Measurements from ENCODE around the gene ZNF619.

ZNF619 gene

DNA sequence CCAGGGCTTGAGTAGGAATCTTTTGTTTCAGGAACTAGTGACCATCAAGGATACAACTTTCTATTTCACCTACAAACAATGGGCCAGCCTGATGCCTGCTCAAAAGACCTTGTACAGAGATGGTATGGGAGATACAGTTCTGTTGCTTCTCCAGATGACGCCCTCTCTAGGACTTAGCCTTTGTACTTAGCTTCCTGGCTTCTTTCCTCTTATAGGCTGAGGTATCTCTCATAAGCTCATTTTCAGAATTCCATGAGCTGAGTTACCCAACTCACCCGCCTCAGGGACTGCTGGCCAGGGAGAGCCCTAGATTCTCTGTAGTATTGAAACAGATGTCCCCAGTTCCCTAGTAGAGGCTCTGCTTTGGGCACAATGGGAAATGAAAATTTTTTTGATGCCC, 20.4 kb downstream of the ZNF619 start:
- H2BK12ac ChIP-seq (ENCODE audit: low read length in 2 of 2) = no peak overlapping the region
- no peaks in the 10 kb centered on the region for H3K79me1 ChIP-seq (replicated peaks; ENCODE audit: low read length, poor library complexity, severe bottlenecking)
- no peak overlapping the region for H3K4me2 ChIP-seq (ENCODE audit: low read length, poor library complexity, severe bottlenecking)
- no peak for DNase-seq
- no peak overlapping the region for H3K14ac ChIP-seq (ENCODE audit: low read length in 2 of 2)
- H2BK120ac ChIP-seq (ENCODE audit: low read depth, low read length) = no peak overlapping the region
- WGBS = 78% methylated on average over 2 of the region's 2 CpGs
- H3K23ac ChIP-seq (ENCODE audit: low read length in 2 of 2) = no peak overlapping the region
- H4K91ac ChIP-seq (ENCODE audit: low read length) = no peak overlapping the region
- H3K27me3 ChIP-seq (ENCODE audit: control insufficient read depth in 1 of 2, insufficient read depth in 1 of 2, low read length in 2 of 2) = no peaks in the 10 kb centered on the region
- no peak overlapping the region for H2BK15ac ChIP-seq (ENCODE audit: low read depth, poor library complexity, severe bottlenecking)
- no peak overlapping the region for H2AFZ ChIP-seq (ENCODE audit: low read depth, low read length)
- no peak overlapping the region for H2AK5ac ChIP-seq (ENCODE audit: low read length, severe bottlenecking)
- H2BK5ac ChIP-seq (ENCODE audit: low read depth, low read length, poor library complexity, severe bottlenecking) = no peak overlapping the region
- H3K4ac ChIP-seq (ENCODE audit: low read depth in 1 of 2, low read length in 2 of 2) = no peak overlapping the region
- H3K9ac ChIP-seq (ENCODE audit: low read length) = no peak overlapping the region
- H4K8ac ChIP-seq (ENCODE audit: low read length) = no peak overlapping the region
- H3K4me3 ChIP-seq (ENCODE audit: insufficient read depth in 1 of 2, low read depth in 1 of 2, low read length in 2 of 2) = no peak overlapping the region
- no peak overlapping the region for H3K27ac ChIP-seq (ENCODE audit: low read length, poor library complexity, severe bottlenecking)
- no peak overlapping the region for H3K18ac ChIP-seq (ENCODE audit: low read depth in 1 of 2, low read length in 2 of 2)
- H3K9me3 ChIP-seq (ENCODE audit: control insufficient read depth, low read length) = no peaks in the 10 kb centered on the region
- H3K36me3 ChIP-seq (ENCODE audit: control insufficient read depth in 1 of 2, insufficient read depth in 2 of 2, low read depth in 1 of 2, low read length in 2 of 2) = no peaks in the 10 kb centered on the region
- no peaks in the 10 kb centered on the region for H3K4me1 ChIP-seq (ENCODE audit: control insufficient read depth, insufficient read depth, low read depth, low read length)

- H2BK5ac ChIP-seq (ENCODE audit: low read depth, low read length, poor library complexity, severe bottlenecking) = no peak overlapping the region
- no peaks in the 10 kb centered on the region for H3K9me3 ChIP-seq (ENCODE audit: control insufficient read depth, low read length)
- H3K9ac ChIP-seq (ENCODE audit: low read length) = no peak overlapping the region
- no peak overlapping the region for H2AK5ac ChIP-seq (ENCODE audit: low read length, severe bottlenecking)
- H3K79me1 ChIP-seq (replicated peaks; ENCODE audit: low read length, poor library complexity, severe bottlenecking) = no peaks in the 10 kb centered on the region
- H2BK15ac ChIP-seq (ENCODE audit: low read depth, poor library complexity, severe bottlenecking) = no peak overlapping the region
- H3K4ac ChIP-seq (ENCODE audit: low read depth in 1 of 2, low read length in 2 of 2) = no peak overlapping the region
- H3K4me1 ChIP-seq (ENCODE audit: control insufficient read depth, insufficient read depth, low read depth, low read length) = peaks cover 2% of the 10 kb centered on the region
- no CpG with 5 or more reads among the region's 1 CpG for WGBS
- no peak overlapping the region for H2BK120ac ChIP-seq (ENCODE audit: low read depth, low read length)
- H3K27ac ChIP-seq (ENCODE audit: low read length, poor library complexity, severe bottlenecking) = no peak overlapping the region
- no peaks in the 10 kb centered on the region for H3K36me3 ChIP-seq (ENCODE audit: control insufficient read depth in 1 of 2, insufficient read depth in 2 of 2, low read depth in 1 of 2, low read length in 2 of 2)
- no peak overlapping the region for H3K18ac ChIP-seq (ENCODE audit: low read depth in 1 of 2, low read length in 2 of 2)
- H4K91ac ChIP-seq (ENCODE audit: low read length) = no peak overlapping the region
- H3K4me2 ChIP-seq (ENCODE audit: low read length, poor library complexity, severe bottlenecking) = no peak overlapping the region
- H2AFZ ChIP-seq (ENCODE audit: low read depth, low read length) = no peak overlapping the region
- DNase-seq = no peak
- H2BK12ac ChIP-seq (ENCODE audit: low read length in 2 of 2) = no peak overlapping the region
- no peaks in the 10 kb centered on the region for H3K27me3 ChIP-seq (ENCODE audit: control insufficient read depth in 1 of 2, insufficient read depth in 1 of 2, low read length in 2 of 2)
- no peak overlapping the region for H3K14ac ChIP-seq (ENCODE audit: low read length in 2 of 2)
- no peak overlapping the region for H4K8ac ChIP-seq (ENCODE audit: low read length)
- H3K4me3 ChIP-seq (ENCODE audit: insufficient read depth in 1 of 2, low read depth in 1 of 2, low read length in 2 of 2) = no peak overlapping the region
- H3K23ac ChIP-seq (ENCODE audit: low read length in 2 of 2) = no peak overlapping the region
Measured at GRCh38 chr3:40499952-40500351, 23.0 kb downstream of the ZNF619 start.

GRCh38 chr3:40502034-40502433, 25.1 kb downstream of the ZNF619 start:
- Histone ChIP-seq H2BK12ac (ENCODE audit: low read length in 2 of 2) (no peak overlapping the region), H3K4me3 (ENCODE audit: insufficient read depth in 1 of 2, low read depth in 1 of 2, low read length in 2 of 2) (no peak overlapping the region), H3K9ac (ENCODE audit: low read length) (no peak overlapping the region), H2AK5ac (ENCODE audit: low read length, severe bottlenecking) (no peak overlapping the region), H4K8ac (ENCODE audit: low read length) (no peak overlapping the region), H4K91ac (ENCODE audit: low read length) (no peak overlapping the region), H3K27ac (ENCODE audit: low read length, poor library complexity, severe bottlenecking) (no peak overlapping the region), H3K9me3 (ENCODE audit: control insufficient read depth, low read length) (no peaks in the 10 kb centered on the region), H3K4ac (ENCODE audit: low read depth in 1 of 2, low read length in 2 of 2) (no peak overlapping the region), H3K27me3 (ENCODE audit: control insufficient read depth in 1 of 2, insufficient read depth in 1 of 2, low read length in 2 of 2) (no peaks in the 10 kb centered on the region), H2BK120ac (ENCODE audit: low read depth, low read length) (no peak overlapping the region), H3K4me2 (ENCODE audit: low read length, poor library complexity, severe bottlenecking) (no peak overlapping the region), H2BK5ac (ENCODE audit: low read depth, low read length, poor library complexity, severe bottlenecking) (no peak overlapping the region), H2BK15ac (ENCODE audit: low read depth, poor library complexity, severe bottlenecking) (no peak overlapping the region), H3K23ac (ENCODE audit: low read length in 2 of 2) (no peak overlapping the region), H3K18ac (ENCODE audit: low read depth in 1 of 2, low read length in 2 of 2) (no peak overlapping the region), H3K4me1 (ENCODE audit: control insufficient read depth, insufficient read depth, low read depth, low read length) (peaks cover 7% of the 10 kb centered on the region), H3K36me3 (ENCODE audit: control insufficient read depth in 1 of 2, insufficient read depth in 2 of 2, low read depth in 1 of 2, low read length in 2 of 2) (no peaks in the 10 kb centered on the region), H3K14ac (ENCODE audit: low read length in 2 of 2) (no peak overlapping the region), H3K79me1 (replicated peaks; ENCODE audit: low read length, poor library complexity, severe bottlenecking) (no peaks in the 10 kb centered on the region), H2AFZ (ENCODE audit: low read depth, low read length) (no peak overlapping the region)
- DNase-seq = no peak
- no CpG with 5 or more reads among the region's 2 CpGs for WGBS

DNA sequence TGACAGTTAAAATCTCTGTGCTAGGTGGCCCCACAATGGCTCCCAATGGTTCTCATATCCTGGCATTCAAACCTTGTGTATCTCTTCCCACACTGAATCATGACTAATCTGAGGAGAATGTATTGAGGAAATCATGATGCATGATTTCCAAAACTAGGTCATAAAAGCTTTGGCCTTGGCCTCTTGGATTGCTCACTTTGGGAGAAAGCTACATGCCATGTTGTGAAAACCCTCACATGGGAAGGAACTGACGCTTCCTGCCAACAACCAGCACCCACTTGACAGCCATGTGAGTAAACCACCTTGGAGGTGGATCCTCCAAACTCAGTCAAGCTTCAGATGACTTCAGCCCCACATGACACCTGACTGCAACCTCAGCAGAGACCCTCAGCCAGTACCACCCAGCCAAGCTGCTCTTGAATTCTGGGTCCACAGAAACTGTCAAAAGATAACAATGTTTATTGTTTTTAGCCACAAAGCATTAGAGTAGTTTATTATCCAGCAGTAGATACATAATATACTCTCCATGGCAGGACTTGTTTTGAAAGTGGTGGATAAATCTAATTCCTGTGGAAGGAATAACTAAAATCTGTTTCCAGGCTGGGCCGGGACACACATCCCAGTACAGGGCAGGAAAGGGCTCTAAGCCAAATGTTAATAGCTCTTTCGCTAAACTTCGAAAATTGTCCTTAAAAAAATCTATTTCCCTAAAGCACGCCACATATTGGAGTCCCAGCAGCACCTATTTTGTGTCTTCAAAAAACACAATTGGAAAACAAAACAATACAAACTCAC, 27.9 kb downstream of the ZNF619 start:
- Histone ChIP-seq H3K4me1 (ENCODE audit: control insufficient read depth, insufficient read depth, low read depth, low read length) (peaks cover 7% of the 10 kb centered on the region), H3K18ac (ENCODE audit: low read depth in 1 of 2, low read length in 2 of 2) (no peak overlapping the region), H4K8ac (ENCODE audit: low read length) (peak overlapping the region; percentile 60), H3K36me3 (ENCODE audit: control insufficient read depth in 1 of 2, insufficient read depth in 2 of 2, low read depth in 1 of 2, low read length in 2 of 2) (no peaks in the 10 kb centered on the region), H2AK5ac (ENCODE audit: low read length, severe bottlenecking) (no peak overlapping the region), H3K4me2 (ENCODE audit: low read length, poor library complexity, severe bottlenecking) (no peak overlapping the region), H3K23ac (ENCODE audit: low read length in 2 of 2) (no peak overlapping the region), H3K14ac (ENCODE audit: low read length in 2 of 2) (no peak overlapping the region), H3K9ac (ENCODE audit: low read length) (peak overlapping the region; percentile 72), H3K79me1 (replicated peaks; ENCODE audit: low read length, poor library complexity, severe bottlenecking) (no peaks in the 10 kb centered on the region), H3K9me3 (ENCODE audit: control insufficient read depth, low read length) (no peaks in the 10 kb centered on the region), H2BK12ac (ENCODE audit: low read length in 2 of 2) (no peak overlapping the region), H3K27ac (ENCODE audit: low read length, poor library complexity, severe bottlenecking) (peak overlapping the region; percentile 44), H2BK5ac (ENCODE audit: low read depth, low read length, poor library complexity, severe bottlenecking) (no peak overlapping the region), H3K4me3 (ENCODE audit: insufficient read depth in 1 of 2, low read depth in 1 of 2, low read length in 2 of 2) (no peak overlapping the region), H4K91ac (ENCODE audit: low read length) (no peak overlapping the region), H3K27me3 (ENCODE audit: control insufficient read depth in 1 of 2, insufficient read depth in 1 of 2, low read length in 2 of 2) (no peaks in the 10 kb centered on the region), H2BK15ac (ENCODE audit: low read depth, poor library complexity, severe bottlenecking) (no peak overlapping the region), H2BK120ac (ENCODE audit: low read depth, low read length) (no peak overlapping the region), H2AFZ (ENCODE audit: low read depth, low read length) (no peak overlapping the region), H3K4ac (ENCODE audit: low read depth in 1 of 2, low read length in 2 of 2) (no peak overlapping the region)
- WGBS = 73% methylated on average over 5 of the region's 5 CpGs
- peak; percentile 97 for DNase-seq

All from mesenchymal stem cell (in vitro differentiated cells and primary cell).